Measurements from ENCODE around the gene IMPA2.

The IMPA2 gene

GRCh38 chr18:11951390-11951851, 29.9 kb upstream of the IMPA2 start:
- Histone ChIP-seq H3K4me3 (ENCODE audit: low read length) (no peak overlapping the region), H3K4me2 (ENCODE audit: low read length) (no peak overlapping the region), H3K36me3 (ENCODE audit: control insufficient read depth, low read length) (no peaks in the 10 kb centered on the region), H3K27ac (ENCODE audit: low read depth, low read length) (no peak overlapping the region), H3F3A (ENCODE audit: control insufficient read depth, insufficient read depth) (no peaks in the 10 kb centered on the region), H3K9me3 (ENCODE audit: control insufficient read depth, insufficient read depth, low read length) (no peaks in the 10 kb centered on the region; the same call in 1 of the 2 replicates), H4K20me1 (ENCODE audit: control insufficient read depth, insufficient read depth, low read depth, low read length) (no peaks in the 10 kb centered on the region), H3K27me3 (ENCODE audit: control insufficient read depth, low read length) (no peaks in the 10 kb centered on the region), H3K4me1 (ENCODE audit: control insufficient read depth, low read length) (peaks cover 5% of the 10 kb centered on the region), H3K79me2 (ENCODE audit: control insufficient read depth, low read length) (no peaks in the 10 kb centered on the region), H3K9me2 (replicated peaks; ENCODE audit: control insufficient read depth, low read length) (no peaks in the 10 kb centered on the region)
- TF ChIP-seq EZH2phosphoT487 (IDR thresholded peaks at IDR 0.05; ENCODE audit: borderline replicate concordance, low read length), result no peak
- TF ChIP-seq CTCF (IDR thresholded peaks at IDR 0.05; ENCODE audit: low read depth, low read length, poor library complexity, severe bottlenecking), result no peak

DNA sequence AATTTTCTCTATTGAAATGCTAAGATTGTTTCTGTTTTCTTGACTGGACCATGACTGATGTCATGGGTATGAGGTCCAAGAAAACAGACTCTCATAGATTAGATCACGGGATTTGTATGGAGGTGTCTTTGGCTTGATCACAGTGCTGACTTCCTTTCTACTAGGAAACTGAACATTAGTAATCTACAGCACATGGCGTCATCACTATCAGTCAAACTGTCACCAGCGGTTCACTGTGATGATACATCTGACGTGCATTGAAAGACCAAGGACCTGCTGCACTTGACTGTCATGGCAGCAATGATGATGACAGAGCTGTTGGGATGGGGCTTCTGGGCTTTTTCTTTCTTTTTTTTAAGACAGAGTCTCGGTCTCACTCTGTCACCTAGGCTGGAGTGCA, 28.2 kb upstream of the IMPA2 start:
- Histone ChIP-seq H4K20me1 (ENCODE audit: control insufficient read depth, insufficient read depth, low read depth, low read length) (no peaks in the 10 kb centered on the region), H3K4me1 (ENCODE audit: control insufficient read depth, low read length) (no peaks in the 10 kb centered on the region), H3F3A (ENCODE audit: control insufficient read depth, insufficient read depth) (no peaks in the 10 kb centered on the region), H3K4me2 (ENCODE audit: low read length) (no peak overlapping the region), H3K27me3 (ENCODE audit: control insufficient read depth, low read length) (no peaks in the 10 kb centered on the region), H3K27ac (ENCODE audit: low read depth, low read length) (no peak overlapping the region), H3K36me3 (ENCODE audit: control insufficient read depth, low read length) (no peaks in the 10 kb centered on the region), H3K4me3 (ENCODE audit: low read length) (no peak overlapping the region), H3K79me2 (ENCODE audit: control insufficient read depth, low read length) (no peaks in the 10 kb centered on the region), H3K9me2 (replicated peaks; ENCODE audit: control insufficient read depth, low read length) (no peaks in the 10 kb centered on the region), H3K9me3 (ENCODE audit: control insufficient read depth, insufficient read depth, low read length) (peaks cover 10% of the 10 kb centered on the region)
- no peak for TF ChIP-seq EZH2phosphoT487 (IDR thresholded peaks at IDR 0.05; ENCODE audit: borderline replicate concordance, low read length)
- TF ChIP-seq CTCF (IDR thresholded peaks at IDR 0.05; ENCODE audit: low read depth, low read length, poor library complexity, severe bottlenecking), result no peak

GRCh38 chr18:11955239-11956029, 25.9 kb upstream of the IMPA2 start:
- Histone ChIP-seq H3K4me2 (ENCODE audit: low read length) (no peak overlapping the region), H3K27ac (ENCODE audit: low read depth, low read length) (no peak overlapping the region), H4K20me1 (ENCODE audit: control insufficient read depth, insufficient read depth, low read depth, low read length) (no peaks in the 10 kb centered on the region), H3K4me1 (ENCODE audit: control insufficient read depth, low read length) (no peaks in the 10 kb centered on the region), H3K9me3 (ENCODE audit: control insufficient read depth, insufficient read depth, low read length) (peaks cover 10% of the 10 kb centered on the region), H3K27me3 (ENCODE audit: control insufficient read depth, low read length) (no peaks in the 10 kb centered on the region), H3K36me3 (ENCODE audit: control insufficient read depth, low read length) (no peaks in the 10 kb centered on the region), H3K4me3 (ENCODE audit: low read length) (no peak overlapping the region), H3F3A (ENCODE audit: control insufficient read depth, insufficient read depth) (no peaks in the 10 kb centered on the region), H3K9me2 (replicated peaks; ENCODE audit: control insufficient read depth, low read length) (no peaks in the 10 kb centered on the region), H3K79me2 (ENCODE audit: control insufficient read depth, low read length) (no peaks in the 10 kb centered on the region)
- TF ChIP-seq EZH2phosphoT487 (IDR thresholded peaks at IDR 0.05; ENCODE audit: borderline replicate concordance, low read length), result no peak
- TF ChIP-seq CTCF (IDR thresholded peaks at IDR 0.05; ENCODE audit: low read depth, low read length, poor library complexity, severe bottlenecking), result no peak

All from DOHH2 (cell line).